Suprapubic skin (tissue), 4 donors: ENCODE results near the gene SLA2. TPM values are rescaled to one million over a fixed set of nuclear protein-coding genes. Genes with fewer than 3 reads are reported as not detected.
"Not testable (repeated sequence)": the region's sequence is repeated elsewhere in the genome, so short reads cannot be mapped to it uniquely, and the experiment has no call there.

ENCODE experiments used
- DNase-seq, 2 donors: peaks; one replicate each; pipeline ENCODE4 v3.0.0-alpha.2; 2019; ENCODE audit warnings: low spot score in 2 of 2
- H3K27ac ChIP-seq: fragments of 200-600 bp; sonication (generic); one replicate; pipeline ENCODE4 v1.5.1; 2019
- H3K27me3 ChIP-seq: fragments of 200-600 bp; sonication (generic); one replicate; pipeline ENCODE4 v1.5.1; 2019
- H3K36me3 ChIP-seq: fragments of 200-600 bp; sonication (generic); one replicate; pipeline ENCODE4 v1.5.1; 2019
- H3K4me1 ChIP-seq: fragments of 200-600 bp; sonication (generic); one replicate; pipeline ENCODE4 v1.5.1; 2019
- H3K4me3 ChIP-seq: fragments of 200-600 bp; sonication (generic); one replicate; pipeline ENCODE4 v1.5.1; 2019; ENCODE audit warnings: mild to moderate bottlenecking
- H3K9me3 ChIP-seq: fragments of 200-600 bp; sonication (generic); one replicate; pipeline ENCODE4 v1.5.1; 2019
- CTCF ChIP-seq, 2 donors: fragments of 200-600 bp in 1 of 2; fragments of 450-650 bp in 1 of 2; sonication (generic) in 1 of 2; IDR thresholded peaks; one replicate each; pipeline ENCODE4 v1.5.1; 2016 to 2019; ENCODE audit warnings: antibody characterized with exemption in 2 of 2, mild to moderate bottlenecking in 1 of 2, moderate library complexity in 1 of 2
- EP300 ChIP-seq: sonication (generic); formaldehyde crosslinking; IDR thresholded peaks from one replicate; pipeline ENCODE4 v1.6.1; 2017; ENCODE audit warnings: antibody characterized with exemption
- POLR2A ChIP-seq, 2 donors: fragments of 450-650 bp; IDR thresholded peaks; one replicate each; pipeline ENCODE4 v1.6.1; 2017; ENCODE audit warnings: antibody characterized with exemption in 2 of 2, mild to moderate bottlenecking in 2 of 2, moderate library complexity in 2 of 2
- POLR2AphosphoS5 ChIP-seq, 3 donors: sonication (generic); formaldehyde crosslinking; IDR thresholded peaks; one replicate each; pipeline ENCODE4 v1.6.1; 2017; ENCODE audit warnings: antibody characterized with exemption in 3 of 3
- WGBS: methylation state at CpG from one replicate; pipeline ENCODE4 v1.1.5; 2018; 5-methylcytosine and 5-hydroxymethylcytosine counted together
- total RNA-seq, 4 donors: library from RNA; depleted of rRNA; stranded (reverse); fragments of >200 nt; gene quantifications; one replicate each; pipeline ENCODE4 v1.1.0, GENCODE V29; 2016

The SLA2 gene
- total RNA-seq, 4 donors from 2014 or later, result 0.30 to 0.97 TPM; not detected in 2

- H3K4me3 ChIP-seq, result peak overlapping the region; percentile 5
- no peaks in the 10 kb centered on the region for H3K9me3 ChIP-seq
- no peak for DNase-seq
- no peak overlapping the region for H3K27ac ChIP-seq
- no peaks in the 10 kb centered on the region for H3K36me3 ChIP-seq
- H3K4me1 ChIP-seq, result no peaks in the 10 kb centered on the region
- 71% methylated on average over 7 of the region's 7 CpGs for WGBS
- no peaks in the 10 kb centered on the region for H3K27me3 ChIP-seq
- TF ChIP-seq CTCF (IDR thresholded peaks at IDR 0.05) (no peak), POLR2AphosphoS5 (IDR thresholded peaks at IDR 0.05) (no peak), POLR2A (IDR thresholded peaks at IDR 0.05) (no peak), EP300 (no peak)
Observed at GRCh38 chr20:36645353-36645752, 643 bp downstream of the SLA2 start.

GRCh38 chr20:36644706-36645095, 1.3 kb downstream of the SLA2 start:
- no peak overlapping the region for H3K27ac ChIP-seq
- WGBS, result 63% methylated on average over 7 of the region's 7 CpGs
- no peak for DNase-seq
- H3K27me3 ChIP-seq, result no peaks in the 10 kb centered on the region
- no peaks in the 10 kb centered on the region for H3K4me1 ChIP-seq
- H3K9me3 ChIP-seq, result no peaks in the 10 kb centered on the region
- H3K4me3 ChIP-seq, result no peak overlapping the region
- TF ChIP-seq POLR2AphosphoS5 (IDR thresholded peaks at IDR 0.05) (no peak), POLR2A (IDR thresholded peaks at IDR 0.05) (no peak), CTCF (IDR thresholded peaks at IDR 0.05) (no peak), EP300 (no peak)
- no peaks in the 10 kb centered on the region for H3K36me3 ChIP-seq

- Histone ChIP-seq H3K4me1 (no peaks in the 10 kb centered on the region), H3K4me3 (no peak overlapping the region), H3K9me3 (no peaks in the 10 kb centered on the region), H3K36me3 (no peaks in the 10 kb centered on the region), H3K27me3 (no peaks in the 10 kb centered on the region), H3K27ac (no peak overlapping the region)
- 17% methylated on average over 1 of the region's 5 CpGs for WGBS
- TF ChIP-seq CTCF (IDR thresholded peaks at IDR 0.05), result no peak
- TF ChIP-seq EP300, result no peak
- TF ChIP-seq POLR2A (IDR thresholded peaks at IDR 0.05), result no peak
- no peak for TF ChIP-seq POLR2AphosphoS5 (IDR thresholded peaks at IDR 0.05)
- DNase-seq, result no peak
Observed at GRCh38 chr20:36644032-36644705, 1.8 kb downstream of the SLA2 start.

- H3K9me3 ChIP-seq, result no peaks in the 10 kb centered on the region
- no peaks in the 10 kb centered on the region for H3K36me3 ChIP-seq
- TF ChIP-seq POLR2A (IDR thresholded peaks at IDR 0.05), result no peak
- no peak overlapping the region for H3K4me3 ChIP-seq
- H3K4me1 ChIP-seq, result no peaks in the 10 kb centered on the region
- H3K27me3 ChIP-seq, result no peaks in the 10 kb centered on the region
- 80% methylated on average over 6 of the region's 6 CpGs for WGBS
- no peak for DNase-seq
- no peak overlapping the region for H3K27ac ChIP-seq
Observed at GRCh38 chr20:36642136-36642535, 3.9 kb downstream of the SLA2 start.

- Histone ChIP-seq H3K9me3 (no peaks in the 10 kb centered on the region), H3K36me3 (no peaks in the 10 kb centered on the region), H3K27me3 (no peaks in the 10 kb centered on the region), H3K27ac (no peak overlapping the region), H3K4me3 (no peak overlapping the region), H3K4me1 (no peaks in the 10 kb centered on the region)
- TF ChIP-seq POLR2A (IDR thresholded peaks at IDR 0.05) (no peak), CTCF (IDR thresholded peaks at IDR 0.05) (no peak), EP300 (no peak), POLR2AphosphoS5 (IDR thresholded peaks at IDR 0.05) (no peak)
- no peak for DNase-seq
- WGBS, result 88% methylated on average over 3 of the region's 3 CpGs
Observed at GRCh38 chr20:36641506-36641843, 4.5 kb downstream of the SLA2 start.

- not testable (repeated sequence) for H3K9me3 ChIP-seq, H3K27me3 ChIP-seq
Observed at GRCh38 chr20:36638876-36639400, 7.1 kb downstream of the SLA2 start.

More at GRCh38 chr20:36638876-36639400, 7.1 kb downstream of the SLA2 start:
- 96% methylated on average over 12 of the region's 12 CpGs for WGBS
- not testable (repeated sequence) for H3K27ac ChIP-seq, H3K4me3 ChIP-seq, H3K4me1 ChIP-seq, H3K36me3 ChIP-seq, DNase-seq
